GM12864 (cell line): ENCODE data around the gene ID4.

Experiments used
- DNase-seq: peaks from one replicate; pipeline ENCODE4 v3.0.0-alpha.2; 2011; ENCODE audit warnings: low read depth
- H3K4me3 ChIP-seq: 2 replicates; pipeline ENCODE4 v1.5.1; 2011; ENCODE audit warnings: mild to moderate bottlenecking, low read depth, low read length, control low read depth
- CTCF ChIP-seq: IDR thresholded peaks from 2 replicates; pipeline ENCODE4 v1.5.1; 2011; ENCODE audit warnings: low read depth, mild to moderate bottlenecking, moderate library complexity, low read length, control low read depth, inconsistent platforms; ENCODE audit errors: missing control alignments

The ID4 gene

GRCh38 chr6:19836799-19837510 lies at the start of gene ID4:
ID4 (plus strand) TSS chr6:19837370; CDS start chr6:19837755, 385 bp downstream.
- H3K4me3 ChIP-seq: no peak within 1 kb of the TSS
- no peak for TF ChIP-seq CTCF
- DNase-seq: no peak

- no peak overlapping the region for H3K4me3 ChIP-seq
- DNase-seq: no peak
- no peak for TF ChIP-seq CTCF
Measured at GRCh38 chr6:19788686-19789085, 48.5 kb upstream of the ID4 start.

- H3K4me3 ChIP-seq: no peak overlapping the region
- DNase-seq: no peak
- no peak for TF ChIP-seq CTCF
Measured at GRCh38 chr6:19789100-19789803, 47.9 kb upstream of the ID4 start.

- H3K4me3 ChIP-seq: no peak overlapping the region
- TF ChIP-seq CTCF: no peak
Measured at GRCh38 chr6:19791267-19791666, 45.9 kb upstream of the ID4 start.

GRCh38 chr6:19795211-19795610 lies 42.0 kb upstream of the ID4 start:
- no peak overlapping the region for H3K4me3 ChIP-seq
- TF ChIP-seq CTCF: no peak

More at GRCh38 chr6:19791267-19791666, 45.9 kb upstream of the ID4 start:
- no peak for DNase-seq

GRCh38 chr6:19796452-19796851 lies 40.7 kb upstream of the ID4 start:
- DNase-seq: no peak
- TF ChIP-seq CTCF: no peak
- H3K4me3 ChIP-seq: no peak overlapping the region

More at GRCh38 chr6:19795211-19795610, 42.0 kb upstream of the ID4 start:
- DNase-seq: no peak
